Gastrocnemius medialis (tissue), 4 donors: Measurements from ENCODE around the gene CCSER1. TPM values are rescaled to one million over a fixed set of nuclear protein-coding genes. Genes with fewer than 3 reads are reported as not detected.

Experiments used
- ATAC-seq, 2 donors: fragments of 150-250 bp; one replicate each; pipeline ENCODE4 v1.9.1; 2016
- DNase-seq, 2 donors: peaks; one replicate each; pipeline ENCODE4 v3.0.0-alpha.2; 2019
- H3K27ac ChIP-seq, 4 donors: fragments of 200-600 bp; sonication (generic); 1 replicate in 1 of 4; 2 replicates in 3 of 4; pipeline ENCODE4 v1.5.1; 2016 to 2018; ENCODE audit warnings: mild to moderate bottlenecking in 2 of 4, moderate library complexity in 1 of 4
- H3K27me3 ChIP-seq, 3 donors: fragments of 200-600 bp; sonication (generic) in 2 of 3; 1 replicate in 1 of 3; 2 replicates in 2 of 3; pipeline versions ENCODE4 v1.5.1 to v1.6.0; 2016 to 2019; ENCODE audit warnings: mild to moderate bottlenecking in 1 of 3, moderate library complexity in 1 of 3
- H3K36me3 ChIP-seq, 2 donors: fragments of 200-600 bp; sonication (generic) in 1 of 2; one replicate each; pipeline ENCODE4 v1.5.1; 2017 to 2018
- H3K4me1 ChIP-seq, 2 donors: fragments of 200-600 bp; sonication (generic) in 1 of 2; one replicate each; pipeline ENCODE4 v1.5.1; 2016 to 2017; ENCODE audit warnings: mild to moderate bottlenecking in 2 of 2
- H3K4me3 ChIP-seq, 4 donors: fragments of 200-600 bp; sonication (generic) in 3 of 4; 1 replicate in 1 of 4; 2 replicates in 3 of 4; pipeline ENCODE4 v1.5.1; 2016 to 2019; ENCODE audit warnings: mild to moderate bottlenecking in 2 of 4
- H3K9me3 ChIP-seq, 3 donors: fragments of 200-600 bp; sonication (generic) in 2 of 3; 1 replicate in 1 of 3; 2 replicates in 2 of 3; pipeline ENCODE4 v1.5.1; 2016 to 2019
- CTCF ChIP-seq, 5 experiments: fragments of 450-650 bp in 3 of 5; fragments of 200-600 bp in 2 of 5; sonication (generic) in 2 of 5; IDR thresholded peaks in 4 of 5; conservative IDR thresholded peaks in 1 of 5; 1 replicate in 4 of 5; 2 replicates in 1 of 5; pipeline ENCODE4 v1.5.1; 2016 to 2019; ENCODE audit warnings: antibody characterized with exemption in 5 of 5, mild to moderate bottlenecking in 3 of 5, moderate library complexity in 3 of 5
- POLR2A ChIP-seq, 2 donors: fragments of 450-650 bp; IDR thresholded peaks; one replicate each; pipeline ENCODE4 v1.6.1; 2017; ENCODE audit warnings: antibody characterized with exemption in 2 of 2, mild to moderate bottlenecking in 2 of 2, moderate library complexity in 2 of 2
- in situ Hi-C, 4 donors: fragments of 200-750 bp; cut with MboI; loops; one replicate each; pipeline versions ENCODE4 v1.15.0 to v1.8.0; 2017; ENCODE audit warnings: low sequenced_read_pairs in 4 of 4
- intact Hi-C: fragments of 100-400 bp; cut with DNase I; formaldehyde crosslinking; loops from one replicate; pipeline ENCODE4 v1.15.1; 2023; ENCODE audit warnings: low total_unique reads
- total RNA-seq, 4 donors: library from RNA; depleted of rRNA; stranded (reverse); fragments of >200 nt; gene quantifications; one replicate each; pipeline versions ENCODE4 v1.1.0 to v1.2.3, GENCODE V29; 2016

Gene CCSER1
- total RNA-seq, 4 donors from 2014 or later, result 0.39 to 0.83 (median 0.63) TPM

GRCh38 chr4:90727938-90728337 lies 600.7 kb downstream of the CCSER1 start:
- H3K27ac ChIP-seq, result no peak overlapping the region
- no peaks in the 10 kb centered on the region for H3K36me3 ChIP-seq
- ATAC-seq (no peak), DNase-seq (no peak)
- no peaks in the 10 kb centered on the region for H3K27me3 ChIP-seq
- TF ChIP-seq CTCF (IDR thresholded peaks at IDR 0.05 in 4 of 5, conservative IDR thresholded peaks at IDR 0.05 in 1 of 5) (no peak), POLR2A (IDR thresholded peaks at IDR 0.05) (no peak)
- in situ Hi-C loops, result no loop called here
- intact Hi-C loops, result no loop called here
- H3K4me3 ChIP-seq, result no peak overlapping the region
- no peaks in the 10 kb centered on the region for H3K4me1 ChIP-seq
- H3K9me3 ChIP-seq, result no peaks in the 10 kb centered on the region

- Histone ChIP-seq H3K36me3 (no peaks in the 10 kb centered on the region), H3K27ac (no peak overlapping the region), H3K27me3 (no peaks in the 10 kb centered on the region), H3K4me3 (no peak overlapping the region), H3K9me3 (no peaks in the 10 kb centered on the region), H3K4me1 (no peaks in the 10 kb centered on the region)
- ATAC-seq, result no peak
- DNase-seq, result no peak
- TF ChIP-seq POLR2A (IDR thresholded peaks at IDR 0.05), result no peak
- TF ChIP-seq CTCF (IDR thresholded peaks at IDR 0.05 in 4 of 5, conservative IDR thresholded peaks at IDR 0.05 in 1 of 5), result no peak
- intact Hi-C loops (no loop called here), in situ Hi-C loops (no loop called here)
Observed at GRCh38 chr4:90730752-90731151, 603.6 kb downstream of the CCSER1 start.

- H3K4me1 ChIP-seq, result no peaks in the 10 kb centered on the region
- intact Hi-C loops, result no loop called here
- H3K36me3 ChIP-seq, result no peaks in the 10 kb centered on the region
- H3K27ac ChIP-seq, result no peak overlapping the region
- H3K27me3 ChIP-seq, result no peaks in the 10 kb centered on the region
- no peak overlapping the region for H3K4me3 ChIP-seq
- DNase-seq (no peak), ATAC-seq (no peak)
- in situ Hi-C loops, result no loop called here
- TF ChIP-seq POLR2A (IDR thresholded peaks at IDR 0.05) (no peak), CTCF (IDR thresholded peaks at IDR 0.05 in 4 of 5, conservative IDR thresholded peaks at IDR 0.05 in 1 of 5) (no peak)
- H3K9me3 ChIP-seq, result no peaks in the 10 kb centered on the region
Observed at GRCh38 chr4:90733211-90733610, 606.0 kb downstream of the CCSER1 start.

GRCh38 chr4:90745176-90745575 lies 618.0 kb downstream of the CCSER1 start:
- no peaks in the 10 kb centered on the region for H3K4me1 ChIP-seq
- intact Hi-C loops (no loop called here), in situ Hi-C loops (no loop called here)
- no peak overlapping the region for H3K27ac ChIP-seq
- ATAC-seq, result no peak
- H3K36me3 ChIP-seq, result no peaks in the 10 kb centered on the region
- DNase-seq, result no peak
- H3K9me3 ChIP-seq, result no peaks in the 10 kb centered on the region
- H3K4me3 ChIP-seq, result no peak overlapping the region
- TF ChIP-seq POLR2A (IDR thresholded peaks at IDR 0.05), result no peak
- TF ChIP-seq CTCF (IDR thresholded peaks at IDR 0.05 in 4 of 5, conservative IDR thresholded peaks at IDR 0.05 in 1 of 5), result no peak
- H3K27me3 ChIP-seq, result no peaks in the 10 kb centered on the region

GRCh38 chr4:90753068-90753467 lies 625.9 kb downstream of the CCSER1 start:
- TF ChIP-seq POLR2A (IDR thresholded peaks at IDR 0.05) (no peak), CTCF (IDR thresholded peaks at IDR 0.05 in 4 of 5, conservative IDR thresholded peaks at IDR 0.05 in 1 of 5) (no peak)
- no peak for ATAC-seq
- in situ Hi-C loops, result no loop called here

More at GRCh38 chr4:90753068-90753467, 625.9 kb downstream of the CCSER1 start:
- H3K27ac ChIP-seq, result no peak overlapping the region
- no peaks in the 10 kb centered on the region for H3K9me3 ChIP-seq
- H3K27me3 ChIP-seq, result no peaks in the 10 kb centered on the region
- intact Hi-C loops, result no loop called here
- H3K36me3 ChIP-seq, result no peaks in the 10 kb centered on the region
- H3K4me3 ChIP-seq, result no peak overlapping the region
- H3K4me1 ChIP-seq, result no peaks in the 10 kb centered on the region
- DNase-seq, result no peak
